HG03159 (cell line): Measurements from ENCODE around the gene POMC.
A peak's percentile ranks its signal among the peaks of the same experiment; 100 is the strongest.
"Not testable (repeated sequence)": the region's sequence is repeated elsewhere in the genome, so short reads cannot be mapped to it uniquely, and the experiment has no call there.

ENCODE experiments used
- ATAC-seq: cut with Tn5 transposase; IDR thresholded peaks from one replicate; pipeline ENCODE4 v1.9.1; 2021; ENCODE audit warnings: mild to moderate bottlenecking, moderate library complexity; ENCODE audit not compliant: unreplicated experiment

The POMC gene

DNA sequence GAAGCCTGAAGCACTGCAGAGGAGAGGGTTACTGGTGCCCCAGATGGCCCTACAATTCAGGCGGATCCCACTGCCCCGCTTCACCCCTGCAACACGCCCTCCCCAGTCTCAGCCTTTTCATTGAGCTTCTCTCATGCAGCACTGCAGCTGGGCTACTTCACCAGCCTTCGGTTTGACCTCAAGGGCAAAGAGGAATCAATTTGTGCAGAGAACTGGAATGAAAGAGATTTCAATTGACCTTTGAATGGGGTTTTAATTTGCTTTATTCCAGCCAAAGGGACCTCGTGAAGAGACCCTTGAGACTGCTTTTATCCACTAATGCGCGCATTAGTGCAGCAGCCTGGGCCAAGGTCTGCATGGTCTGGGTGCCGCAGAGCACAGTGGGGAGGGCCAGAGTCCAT is 8.8 kb upstream of the POMC start:
- ATAC-seq, result no peak

DNA sequence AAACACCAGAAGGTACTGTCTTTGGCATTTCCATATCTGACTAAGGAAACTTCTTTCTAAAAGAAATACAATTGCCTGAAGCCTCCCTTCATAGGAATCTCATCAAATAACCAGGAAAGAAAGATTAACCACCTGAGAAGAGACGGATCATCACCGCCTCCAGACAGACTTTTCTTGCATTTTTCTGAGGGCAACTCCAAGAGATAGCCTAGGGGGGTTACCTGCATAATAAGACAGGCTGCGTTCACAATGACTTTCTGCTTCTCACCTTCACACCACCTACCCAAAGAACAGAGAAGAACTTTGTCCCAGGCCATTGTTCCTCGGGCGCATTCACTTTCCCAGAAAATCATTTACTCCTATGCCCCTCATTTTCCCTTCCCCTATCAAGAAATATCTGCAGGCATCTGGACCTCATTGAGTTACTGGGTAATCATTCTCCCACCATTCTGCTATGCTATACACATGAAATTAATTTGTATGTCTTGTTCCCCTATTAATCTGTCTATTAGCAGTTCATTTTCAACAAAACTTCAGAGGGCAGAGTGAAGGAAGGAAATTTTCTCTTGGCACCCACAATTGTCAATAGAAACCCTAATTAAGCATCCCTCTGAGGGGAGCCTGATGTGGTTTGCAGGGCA is 8.3 kb upstream of the POMC start:
- no peak for ATAC-seq

DNA sequence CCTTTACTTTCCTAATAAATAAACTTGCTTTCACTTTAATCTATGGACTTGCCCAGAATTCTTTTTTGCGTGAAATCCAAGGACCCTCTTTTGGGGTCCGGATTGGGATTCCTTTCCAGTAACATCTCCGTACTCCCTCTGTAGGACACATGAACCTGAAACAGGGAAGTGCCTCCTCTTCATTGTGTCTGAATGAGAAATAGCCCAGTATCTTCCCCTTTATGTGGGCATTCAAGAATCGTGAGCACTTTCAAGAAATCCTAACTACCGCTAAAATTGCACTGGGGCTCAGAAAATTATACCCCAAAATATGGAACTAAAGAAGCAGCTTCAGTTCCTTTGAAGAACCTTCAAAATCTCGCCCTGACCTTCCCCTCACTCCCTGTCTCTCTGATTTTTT is 7.8 kb upstream of the POMC start:
- ATAC-seq, result no peak

- no peak for ATAC-seq
These were observed 5.9 kb upstream of the POMC start for GRCh38 chr2:25174192-25174861.

GRCh38 chr2:25173719-25174118 is 5.3 kb upstream of the POMC start:
- ATAC-seq, result no peak

GRCh38 chr2:25170888-25171287 is 2.5 kb upstream of the POMC start:
- no peak for ATAC-seq

- no peak for ATAC-seq
These were observed 692 bp upstream of the POMC start for GRCh38 chr2:25169073-25169470.

DNA sequence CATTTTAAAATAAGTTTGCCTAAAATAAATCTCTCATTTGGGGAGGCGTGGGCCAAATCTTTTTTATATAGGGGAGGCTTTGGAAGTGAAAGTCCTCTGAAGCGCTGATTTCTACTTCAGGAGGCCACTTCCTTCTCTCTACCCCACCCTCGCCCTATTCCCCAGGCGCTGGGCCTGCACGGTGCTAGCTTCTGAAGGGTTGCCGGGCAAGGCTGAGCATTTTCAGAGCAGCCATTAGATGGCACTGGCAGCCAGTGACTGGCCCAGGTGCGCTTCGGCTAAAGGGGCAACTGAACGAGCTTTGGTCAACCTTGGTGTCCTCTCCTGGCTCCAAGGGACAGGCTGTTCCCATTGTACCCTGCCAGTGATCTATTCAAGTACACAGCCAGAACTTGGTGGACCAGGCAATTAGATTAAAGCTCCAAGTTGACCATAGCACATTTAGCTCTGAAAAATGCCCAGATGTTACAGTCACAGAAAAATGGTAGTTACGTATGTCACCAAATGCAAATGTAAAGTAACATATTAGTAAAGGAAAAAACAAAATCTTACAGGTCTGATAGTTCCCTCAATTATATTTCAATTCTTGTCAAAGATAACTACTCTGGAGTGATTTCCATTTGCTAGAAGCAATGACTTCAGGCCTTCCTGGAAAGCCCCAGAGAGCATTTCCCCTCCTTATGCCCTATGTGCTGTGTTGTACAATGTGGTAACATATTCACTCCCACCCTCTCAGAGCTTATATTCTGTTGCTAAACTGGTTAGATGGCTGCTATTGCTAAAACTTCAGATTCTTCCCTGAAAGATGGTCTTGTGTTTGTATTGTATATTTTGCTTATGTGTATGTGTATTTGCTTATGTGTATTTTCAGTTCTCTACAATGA is 2.1 kb downstream of the POMC start:
- ATAC-seq, result peak; percentile 61

DNA sequence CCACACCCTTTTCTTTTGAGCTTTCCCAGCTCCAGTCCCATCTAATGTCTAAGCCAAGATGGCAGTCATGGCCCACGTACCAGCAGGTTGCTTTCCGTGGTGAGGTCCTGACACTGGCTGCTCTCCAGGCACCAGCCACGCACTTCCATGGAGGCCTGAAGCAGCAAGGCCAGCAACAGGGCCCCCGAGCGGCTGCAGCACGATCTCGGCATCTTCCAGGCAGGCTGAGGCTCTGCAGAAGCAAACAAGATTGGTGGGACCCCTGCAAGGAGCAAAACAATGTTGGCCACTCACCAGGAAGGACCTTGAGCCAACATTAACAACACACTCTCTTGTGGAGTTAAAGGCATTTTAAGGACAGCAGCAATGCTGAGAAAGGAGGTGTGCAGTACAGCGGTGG is 3.8 kb downstream of the POMC start:
- ATAC-seq, result no peak

GRCh38 chr2:25162061-25162460 is 6.3 kb downstream of the POMC start:
- not testable (repeated sequence) for ATAC-seq

DNA sequence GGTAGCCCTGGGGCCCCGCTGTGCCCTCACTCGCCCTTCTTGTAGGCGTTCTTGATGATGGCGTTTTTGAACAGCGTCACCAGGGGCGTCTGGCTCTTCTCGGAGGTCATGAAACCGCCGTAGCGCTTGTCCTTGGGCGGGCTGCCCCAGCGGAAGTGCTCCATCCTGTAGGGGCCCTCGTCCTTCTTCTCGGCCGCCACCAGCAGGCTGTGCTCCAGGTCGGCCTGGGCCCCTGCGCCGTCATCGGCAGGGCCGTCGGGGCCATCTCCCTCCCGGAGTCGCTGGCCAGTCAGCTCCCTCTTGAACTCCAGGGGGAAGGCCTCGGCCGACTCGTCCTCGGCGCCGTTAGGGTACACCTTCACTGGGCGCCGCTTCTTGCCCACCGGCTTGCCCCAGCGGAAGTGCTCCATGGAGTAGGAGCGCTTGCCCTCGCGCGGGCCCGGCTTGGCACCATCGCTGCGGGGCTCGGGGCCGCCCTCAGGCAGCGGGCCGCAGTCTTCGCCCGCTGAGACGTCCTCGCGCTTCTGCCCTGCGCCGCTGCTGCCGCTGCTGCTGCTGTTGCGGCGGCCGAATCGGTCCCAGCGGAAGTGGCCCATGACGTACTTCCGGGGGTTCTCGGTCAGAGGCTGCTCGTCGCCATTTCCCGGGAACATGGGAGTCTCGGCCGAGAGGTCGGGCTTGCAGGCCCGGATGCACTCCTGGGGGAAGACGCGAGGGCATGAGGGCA is 7.2 kb downstream of the POMC start:
- ATAC-seq, result peak; percentile 54

- ATAC-seq, result no peak
These were observed 8.0 kb downstream of the POMC start for GRCh38 chr2:25160376-25160775.

GRCh38 chr2:25159949-25160348 is 8.4 kb downstream of the POMC start:
- no peak for ATAC-seq

- no peak for ATAC-seq
These were observed 10.1 kb downstream of the POMC start for GRCh38 chr2:25158096-25158852.

DNA sequence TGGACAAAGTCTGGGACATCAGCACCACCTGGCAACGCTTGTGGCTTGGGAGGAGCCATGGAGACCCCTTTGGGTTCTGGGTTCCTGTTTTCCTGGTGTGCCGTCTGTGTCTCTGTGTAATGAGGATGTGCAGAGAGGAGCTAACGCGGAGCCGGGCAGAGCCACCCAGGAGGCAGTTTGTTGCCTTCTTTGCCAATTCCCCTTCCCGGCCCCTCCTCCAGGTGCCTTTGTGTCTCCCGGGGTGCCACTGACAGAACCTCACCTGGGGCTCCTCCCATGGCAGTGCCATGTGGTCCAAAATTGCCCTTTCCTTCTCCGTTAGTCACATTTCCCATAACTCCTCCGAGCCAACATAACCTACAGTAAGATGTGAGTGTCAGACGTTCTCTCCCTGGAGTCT is 13.0 kb downstream of the POMC start:
- no peak for ATAC-seq

DNA sequence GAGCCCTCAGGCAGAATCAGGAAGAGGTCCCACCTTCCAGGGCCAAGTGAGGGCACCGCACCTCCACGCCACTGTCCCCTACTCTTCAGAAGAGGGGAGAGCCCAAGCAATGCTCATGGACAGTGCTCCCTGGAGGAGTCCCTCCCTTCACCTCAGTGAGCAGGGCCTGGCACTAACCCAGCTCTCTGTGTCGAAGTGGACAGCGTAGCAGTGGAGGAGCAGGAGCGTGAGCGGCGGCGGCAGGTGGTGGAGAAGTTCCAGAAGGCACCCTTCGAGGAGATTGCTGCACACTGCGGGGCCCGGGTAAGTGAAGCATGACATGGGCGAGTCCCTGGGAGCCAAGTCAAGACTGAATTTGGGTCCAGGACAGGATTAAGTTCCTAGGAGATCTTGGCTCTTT is 16.7 kb downstream of the POMC start:
- no peak for ATAC-seq

DNA sequence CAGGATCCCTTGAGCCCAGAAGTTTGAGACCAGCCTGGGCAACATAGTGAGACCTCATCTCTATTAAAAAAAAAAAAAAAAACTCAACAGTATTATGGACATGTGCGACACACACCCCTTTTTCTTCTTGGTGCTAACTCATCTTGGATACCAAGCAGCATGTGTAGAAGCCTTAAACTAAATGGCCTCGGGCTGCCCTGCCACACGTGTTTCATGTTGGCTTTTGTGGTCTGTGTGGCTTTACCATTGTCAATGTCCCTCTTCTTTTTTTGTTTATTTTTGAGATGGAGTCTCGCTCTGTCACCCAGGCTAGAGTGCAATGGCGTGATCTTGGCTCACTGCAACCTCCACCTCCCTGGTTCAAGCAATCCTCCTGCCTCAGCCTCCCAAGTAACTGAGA is 17.4 kb downstream of the POMC start:
- not testable (repeated sequence) for ATAC-seq

- no peak for ATAC-seq
These were observed 18.7 kb downstream of the POMC start for GRCh38 chr2:25149646-25150045.

- no peak for ATAC-seq
These were observed 21.5 kb downstream of the POMC start for GRCh38 chr2:25146896-25147295.

- no peak for ATAC-seq
These were observed 22.6 kb downstream of the POMC start for GRCh38 chr2:25145803-25146202.

- no peak for ATAC-seq
These were observed 27.3 kb downstream of the POMC start for GRCh38 chr2:25141120-25141519.
